Gastrocnemius medialis (tissue), 4 donors: Measurements from ENCODE around the gene WNK2.

Experiments
- CTCF ChIP-seq, 5 experiments: fragments of 450-650 bp in 3 of 5; fragments of 200-600 bp in 2 of 5; sonication (generic) in 2 of 5; IDR thresholded peaks in 4 of 5; conservative IDR thresholded peaks in 1 of 5; 1 replicate in 4 of 5; 2 replicates in 1 of 5; pipeline ENCODE4 v1.5.1; 2016 to 2019; ENCODE audit warnings: antibody characterized with exemption in 5 of 5, mild to moderate bottlenecking in 3 of 5, moderate library complexity in 3 of 5
- POLR2A ChIP-seq, 2 donors: fragments of 450-650 bp; IDR thresholded peaks; one replicate each; pipeline ENCODE4 v1.6.1; 2017; ENCODE audit warnings: antibody characterized with exemption in 2 of 2, mild to moderate bottlenecking in 2 of 2, moderate library complexity in 2 of 2

- TF ChIP-seq CTCF (IDR thresholded peaks at IDR 0.05 in 4 of 5, conservative IDR thresholded peaks at IDR 0.05 in 1 of 5) (no peak), POLR2A (IDR thresholded peaks at IDR 0.05) (no peak)
These were observed 185.7 kb downstream of the WNK2 start for GRCh38 chr9:93369686-93370085.
